Chondrocyte (in vitro differentiated cells): Measurements from ENCODE around the gene DDR1. TPM values are rescaled to one million over a fixed set of nuclear protein-coding genes. Genes with fewer than 3 reads are reported as not detected.
"Not testable (repeated sequence)": the region's sequence is repeated elsewhere in the genome, so short reads cannot be mapped to it uniquely, and the experiment has no call there.

Experiments
- DNase-seq: peaks from one replicate; pipeline ENCODE4 v3.0.0; 2021; ENCODE audit warnings: mixed read lengths, low spot score
- H3K27ac Mint-ChIP-seq: one replicate; pipeline ENCODE4 v1.8.0; 2021; ENCODE audit warnings: mild to moderate bottlenecking, moderate library complexity, mixed read lengths; ENCODE audit not compliant: unreplicated experiment
- H3K27me3 Mint-ChIP-seq: 2 replicates; pipeline ENCODE4 v1.8.0; 2021; ENCODE audit warnings: low read depth, mixed read lengths
- H3K36me3 Mint-ChIP-seq: 2 replicates; pipeline ENCODE4 v1.8.0; 2021; ENCODE audit warnings: low read depth, mixed read lengths
- H3K4me1 Mint-ChIP-seq: 2 replicates; pipeline ENCODE4 v1.8.0; 2021; ENCODE audit warnings: low read depth, mild to moderate bottlenecking, mixed read lengths
- H3K4me3 Mint-ChIP-seq: one replicate; pipeline ENCODE4 v1.8.0; 2021; ENCODE audit warnings: mild to moderate bottlenecking, moderate library complexity, mixed read lengths; ENCODE audit not compliant: unreplicated experiment
- H3K9me3 Mint-ChIP-seq: 2 replicates; pipeline ENCODE4 v1.8.0; 2021; ENCODE audit warnings: low read depth, mixed read lengths
- CTCF ChIP-seq: fragments of 200-600 bp; sonication (generic); IDR thresholded peaks from 2 replicates; pipeline ENCODE4 v1.5.0; 2021; ENCODE audit warnings: antibody characterized with exemption, mild to moderate bottlenecking, moderate library complexity
- total RNA-seq: library from RNA; stranded (reverse); gene quantifications from 3 replicates; pipeline ENCODE4 v1.2.1, GENCODE V29; 2021

DDR1 gene
- total RNA-seq, 1 donor from 2014 or later: 112 TPM

GRCh38 chr6:30918670-30919069, 34.4 kb downstream of the DDR1 start:
- no peaks in the 10 kb centered on the region for H3K9me3 Mint-ChIP-seq
- peaks cover 37% of the 10 kb centered on the region for H3K36me3 Mint-ChIP-seq
- no peak overlapping the region for H3K27ac Mint-ChIP-seq
- peaks cover 30% of the 10 kb centered on the region for H3K4me1 Mint-ChIP-seq
- H3K4me3 Mint-ChIP-seq: no peak overlapping the region
- no peaks in the 10 kb centered on the region for H3K27me3 Mint-ChIP-seq
- no peak for DNase-seq
- TF ChIP-seq CTCF: no peak

GRCh38 chr6:30922447-30922852, 38.1 kb downstream of the DDR1 start:
- TF ChIP-seq CTCF: no peak
- no peaks in the 10 kb centered on the region for H3K9me3 Mint-ChIP-seq
- DNase-seq: no peak
- peaks cover 39% of the 10 kb centered on the region for H3K36me3 Mint-ChIP-seq
- H3K4me1 Mint-ChIP-seq: peaks cover 14% of the 10 kb centered on the region
- H3K27me3 Mint-ChIP-seq: no peaks in the 10 kb centered on the region
- H3K4me3 Mint-ChIP-seq: no peak overlapping the region
- no peak overlapping the region for H3K27ac Mint-ChIP-seq

GRCh38 chr6:30924040-30924627, 39.8 kb downstream of the DDR1 start:
- H3K27ac Mint-ChIP-seq, H3K4me3 Mint-ChIP-seq, H3K27me3 Mint-ChIP-seq, DNase-seq: not testable (repeated sequence)
- Mint-ChIP-seq H3K36me3 (peaks cover 47% of the 10 kb centered on the region), H3K9me3 (peaks cover 12% of the 10 kb centered on the region), H3K4me1 (peaks cover 10% of the 10 kb centered on the region)

- H3K36me3 Mint-ChIP-seq: peaks cover 38% of the 10 kb centered on the region
- H3K4me1 Mint-ChIP-seq: peaks cover 10% of the 10 kb centered on the region
- peak overlapping the region; percentile 54 for H3K27ac Mint-ChIP-seq
- no peak overlapping the region for H3K4me3 Mint-ChIP-seq
- no peak for DNase-seq
- TF ChIP-seq CTCF: no peak
- H3K27me3 Mint-ChIP-seq: no peaks in the 10 kb centered on the region
- H3K9me3 Mint-ChIP-seq: peaks cover 12% of the 10 kb centered on the region
Observed at GRCh38 chr6:30926644-30927043, 42.3 kb downstream of the DDR1 start.

- DNase-seq, H3K4me3 Mint-ChIP-seq, H3K27me3 Mint-ChIP-seq, H3K27ac Mint-ChIP-seq: not testable (repeated sequence)
- H3K4me1 Mint-ChIP-seq: peaks cover 10% of the 10 kb centered on the region
- H3K36me3 Mint-ChIP-seq: peaks cover 36% of the 10 kb centered on the region
- peaks cover 12% of the 10 kb centered on the region for H3K9me3 Mint-ChIP-seq
Observed at GRCh38 chr6:30927080-30927479, 42.8 kb downstream of the DDR1 start.

GRCh38 chr6:30928677-30929076, 44.4 kb downstream of the DDR1 start:
- no peak for DNase-seq
- Mint-ChIP-seq H3K4me3 (no peak overlapping the region), H3K27ac (no peak overlapping the region), H3K4me1 (peaks cover 10% of the 10 kb centered on the region), H3K27me3 (no peaks in the 10 kb centered on the region), H3K9me3 (peaks cover 12% of the 10 kb centered on the region), H3K36me3 (peaks cover 23% of the 10 kb centered on the region)
- no peak for TF ChIP-seq CTCF
